ENCODE results near the gene GATB.

Gene GATB

DNA sequence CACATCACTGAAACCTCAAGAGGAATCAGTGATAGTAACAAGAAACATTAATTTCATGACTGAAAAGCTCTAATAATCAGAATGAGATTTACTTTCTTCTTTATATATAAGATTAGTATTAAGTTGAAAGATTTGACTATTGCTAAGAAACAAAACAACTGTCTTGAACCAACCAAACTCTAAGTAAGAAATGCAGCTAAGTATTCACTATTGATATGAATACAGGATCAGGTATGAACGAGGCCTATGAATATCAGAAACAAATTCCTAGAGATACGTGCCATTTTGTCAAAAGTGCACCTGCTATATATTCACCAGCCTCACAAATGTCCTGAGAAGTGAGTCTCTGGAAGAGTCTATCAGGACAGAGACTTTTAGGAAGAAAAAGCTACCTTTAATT, 32.1 kb downstream of the GATB start:
- H3K4me1 ChIP-seq (ENCODE audit: insufficient read depth, low read length) = no peaks in the 10 kb centered on the region
- no peak overlapping the region for H3K27ac ChIP-seq (ENCODE audit: low read depth, low read length)
- H3K27me3 ChIP-seq (ENCODE audit: control insufficient read depth in 1 of 2, insufficient read depth in 2 of 2, low read length in 2 of 2) = no peaks in the 10 kb centered on the region
- no peak overlapping the region for H3K4me3 ChIP-seq (ENCODE audit: low read depth in 1 of 2, low read length in 2 of 2)
- H3K9ac ChIP-seq (ENCODE audit: low read length) = no peak overlapping the region
- no peaks in the 10 kb centered on the region for H3K9me3 ChIP-seq (ENCODE audit: low read length)
- no peaks in the 10 kb centered on the region for H3K36me3 ChIP-seq (ENCODE audit: insufficient read depth, low read length)

GRCh38 chr4:151728006-151728405, 32.8 kb downstream of the GATB start:
- no peaks in the 10 kb centered on the region for H3K36me3 ChIP-seq (ENCODE audit: insufficient read depth, low read length)
- H3K4me3 ChIP-seq (ENCODE audit: low read depth in 1 of 2, low read length in 2 of 2) = no peak overlapping the region
- no peaks in the 10 kb centered on the region for H3K9me3 ChIP-seq (ENCODE audit: low read length)
- no peak overlapping the region for H3K9ac ChIP-seq (ENCODE audit: low read length)
- H3K27ac ChIP-seq (ENCODE audit: low read depth, low read length) = no peak overlapping the region
- H3K27me3 ChIP-seq (ENCODE audit: control insufficient read depth in 1 of 2, insufficient read depth in 2 of 2, low read length in 2 of 2) = no peaks in the 10 kb centered on the region
- no peaks in the 10 kb centered on the region for H3K4me1 ChIP-seq (ENCODE audit: insufficient read depth, low read length)

- Histone ChIP-seq H3K9me3 (ENCODE audit: low read length) (no peaks in the 10 kb centered on the region), H3K36me3 (ENCODE audit: insufficient read depth, low read length) (no peaks in the 10 kb centered on the region), H3K4me3 (ENCODE audit: low read depth in 1 of 2, low read length in 2 of 2) (no peak overlapping the region), H3K4me1 (ENCODE audit: insufficient read depth, low read length) (no peaks in the 10 kb centered on the region), H3K27me3 (ENCODE audit: control insufficient read depth in 1 of 2, insufficient read depth in 2 of 2, low read length in 2 of 2) (no peaks in the 10 kb centered on the region), H3K9ac (ENCODE audit: low read length) (no peak overlapping the region), H3K27ac (ENCODE audit: low read depth, low read length) (no peak overlapping the region)
Observed at GRCh38 chr4:151727365-151727764, 33.4 kb downstream of the GATB start.

DNA sequence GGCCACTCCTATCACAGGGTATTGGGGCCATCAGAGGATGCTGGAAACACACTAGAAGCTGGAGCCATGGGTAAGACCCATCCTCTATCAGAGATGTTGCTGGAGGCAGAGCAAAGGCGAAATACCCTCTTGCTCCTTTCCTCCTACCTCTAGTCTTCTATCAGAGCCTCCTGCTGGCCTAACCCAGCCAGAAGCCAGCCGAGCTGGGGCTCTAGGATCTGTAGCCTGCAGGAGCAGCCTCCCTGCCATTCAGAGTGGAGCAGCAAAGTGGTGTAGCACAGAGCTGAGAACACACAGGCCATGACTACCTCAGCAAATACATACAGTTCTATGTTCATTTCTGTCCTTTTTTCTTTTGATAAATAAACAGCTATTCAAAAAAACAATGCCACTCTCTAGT, 35.7 kb downstream of the GATB start:
- Histone ChIP-seq H3K4me1 (ENCODE audit: insufficient read depth, low read length) (no peaks in the 10 kb centered on the region), H3K27me3 (ENCODE audit: control insufficient read depth in 1 of 2, insufficient read depth in 2 of 2, low read length in 2 of 2) (no peaks in the 10 kb centered on the region), H3K36me3 (ENCODE audit: insufficient read depth, low read length) (no peaks in the 10 kb centered on the region), H3K4me3 (ENCODE audit: low read depth in 1 of 2, low read length in 2 of 2) (no peak overlapping the region), H3K9ac (ENCODE audit: low read length) (no peak overlapping the region), H3K9me3 (ENCODE audit: low read length) (no peaks in the 10 kb centered on the region), H3K27ac (ENCODE audit: low read depth, low read length) (no peak overlapping the region)

GRCh38 chr4:151721916-151722315, 38.9 kb downstream of the GATB start:
- Histone ChIP-seq H3K4me3 (ENCODE audit: low read depth in 1 of 2, low read length in 2 of 2) (no peak overlapping the region), H3K27ac (ENCODE audit: low read depth, low read length) (no peak overlapping the region), H3K9ac (ENCODE audit: low read length) (no peak overlapping the region), H3K36me3 (ENCODE audit: insufficient read depth, low read length) (peaks cover 8% of the 10 kb centered on the region), H3K9me3 (ENCODE audit: low read length) (no peaks in the 10 kb centered on the region), H3K27me3 (ENCODE audit: control insufficient read depth in 1 of 2, insufficient read depth in 2 of 2, low read length in 2 of 2) (no peaks in the 10 kb centered on the region), H3K4me1 (ENCODE audit: insufficient read depth, low read length) (no peaks in the 10 kb centered on the region)

- Histone ChIP-seq H3K27ac (ENCODE audit: low read depth, low read length) (no peak overlapping the region), H3K4me1 (ENCODE audit: insufficient read depth, low read length) (no peaks in the 10 kb centered on the region), H3K36me3 (ENCODE audit: insufficient read depth, low read length) (peaks cover 8% of the 10 kb centered on the region), H3K4me3 (ENCODE audit: low read depth in 1 of 2, low read length in 2 of 2) (no peak overlapping the region), H3K9me3 (ENCODE audit: low read length) (no peaks in the 10 kb centered on the region), H3K27me3 (ENCODE audit: control insufficient read depth in 1 of 2, insufficient read depth in 2 of 2, low read length in 2 of 2) (no peaks in the 10 kb centered on the region), H3K9ac (ENCODE audit: low read length) (no peak overlapping the region)
Observed at GRCh38 chr4:151721466-151721865, 39.3 kb downstream of the GATB start.

DNA sequence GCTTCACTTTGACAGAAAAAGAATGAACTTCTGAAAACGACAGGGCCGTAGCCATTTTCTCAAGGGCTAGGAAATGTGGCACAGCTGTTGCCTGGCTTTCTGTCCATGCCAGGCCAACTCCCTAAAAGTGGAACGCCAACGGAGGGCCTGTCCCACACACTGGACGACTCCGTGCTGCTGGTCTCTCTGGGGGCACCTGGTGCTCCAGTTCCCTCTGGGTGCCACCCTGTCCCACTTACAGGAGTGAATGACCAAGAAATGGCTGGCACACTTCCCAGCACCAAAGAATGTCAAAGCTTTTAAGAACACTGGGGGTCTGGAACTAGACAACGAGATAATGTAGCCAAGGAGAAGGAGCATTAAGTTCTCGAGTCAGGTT, 40.9 kb downstream of the GATB start:
- Histone ChIP-seq H3K9me3 (ENCODE audit: low read length) (no peaks in the 10 kb centered on the region), H3K9ac (ENCODE audit: low read length) (no peak overlapping the region), H3K27me3 (ENCODE audit: control insufficient read depth in 1 of 2, insufficient read depth in 2 of 2, low read length in 2 of 2) (no peaks in the 10 kb centered on the region), H3K27ac (ENCODE audit: low read depth, low read length) (no peak overlapping the region), H3K4me1 (ENCODE audit: insufficient read depth, low read length) (no peaks in the 10 kb centered on the region), H3K4me3 (ENCODE audit: low read depth in 1 of 2, low read length in 2 of 2) (no peak overlapping the region), H3K36me3 (ENCODE audit: insufficient read depth, low read length) (peaks cover 8% of the 10 kb centered on the region)

- no peaks in the 10 kb centered on the region for H3K9me3 ChIP-seq (ENCODE audit: low read length)
- no peak overlapping the region for H3K9ac ChIP-seq (ENCODE audit: low read length)
- H3K36me3 ChIP-seq (ENCODE audit: insufficient read depth, low read length) = peaks cover 8% of the 10 kb centered on the region
- H3K4me3 ChIP-seq (ENCODE audit: low read depth in 1 of 2, low read length in 2 of 2) = no peak overlapping the region
- no peak overlapping the region for H3K27ac ChIP-seq (ENCODE audit: low read depth, low read length)
- H3K27me3 ChIP-seq (ENCODE audit: control insufficient read depth in 1 of 2, insufficient read depth in 2 of 2, low read length in 2 of 2) = no peaks in the 10 kb centered on the region
- no peaks in the 10 kb centered on the region for H3K4me1 ChIP-seq (ENCODE audit: insufficient read depth, low read length)
Observed at GRCh38 chr4:151718984-151719955, 41.5 kb downstream of the GATB start.

GRCh38 chr4:151717909-151718628, 42.7 kb downstream of the GATB start:
- Histone ChIP-seq H3K27me3 (ENCODE audit: control insufficient read depth in 1 of 2, insufficient read depth in 2 of 2, low read length in 2 of 2) (no peaks in the 10 kb centered on the region), H3K36me3 (ENCODE audit: insufficient read depth, low read length) (peaks cover 14% of the 10 kb centered on the region), H3K9ac (ENCODE audit: low read length) (no peak overlapping the region), H3K4me3 (ENCODE audit: low read depth in 1 of 2, low read length in 2 of 2) (no peak overlapping the region), H3K27ac (ENCODE audit: low read depth, low read length) (no peak overlapping the region), H3K4me1 (ENCODE audit: insufficient read depth, low read length) (no peaks in the 10 kb centered on the region), H3K9me3 (ENCODE audit: low read length) (no peaks in the 10 kb centered on the region)

GRCh38 chr4:151717314-151717713, 43.5 kb downstream of the GATB start:
- H3K4me1 ChIP-seq (ENCODE audit: insufficient read depth, low read length) = no peaks in the 10 kb centered on the region
- no peaks in the 10 kb centered on the region for H3K27me3 ChIP-seq (ENCODE audit: control insufficient read depth in 1 of 2, insufficient read depth in 2 of 2, low read length in 2 of 2)
- H3K9ac ChIP-seq (ENCODE audit: low read length) = no peak overlapping the region
- H3K27ac ChIP-seq (ENCODE audit: low read depth, low read length) = no peak overlapping the region
- no peak overlapping the region for H3K4me3 ChIP-seq (ENCODE audit: low read depth in 1 of 2, low read length in 2 of 2)
- no peaks in the 10 kb centered on the region for H3K9me3 ChIP-seq (ENCODE audit: low read length)
- peaks cover 14% of the 10 kb centered on the region for H3K36me3 ChIP-seq (ENCODE audit: insufficient read depth, low read length)

DNA sequence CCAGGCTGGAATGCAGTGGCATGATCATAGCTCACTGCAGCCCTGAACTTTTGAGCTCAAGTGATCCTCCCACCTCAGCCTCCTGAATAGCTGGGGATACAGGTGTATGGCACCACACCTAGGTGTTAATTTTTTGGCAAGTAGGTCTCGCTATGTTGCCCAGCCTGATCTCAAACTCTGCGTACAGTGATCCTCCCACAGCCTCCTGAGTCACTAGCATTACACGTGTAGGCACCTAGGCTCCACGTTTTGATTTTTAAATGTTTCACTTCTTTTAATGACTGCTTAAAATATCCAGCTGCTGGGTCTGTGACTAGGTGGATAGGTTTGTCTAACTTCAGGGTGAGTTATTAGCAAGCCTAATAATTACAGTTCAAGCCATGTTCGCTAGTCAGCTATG, 44.5 kb downstream of the GATB start:
- Histone ChIP-seq H3K4me3 (ENCODE audit: low read depth in 1 of 2, low read length in 2 of 2) (no peak overlapping the region), H3K9ac (ENCODE audit: low read length) (no peak overlapping the region), H3K27ac (ENCODE audit: low read depth, low read length) (no peak overlapping the region), H3K27me3 (ENCODE audit: control insufficient read depth in 1 of 2, insufficient read depth in 2 of 2, low read length in 2 of 2) (no peaks in the 10 kb centered on the region), H3K36me3 (ENCODE audit: insufficient read depth, low read length) (peaks cover 14% of the 10 kb centered on the region), H3K9me3 (ENCODE audit: low read length) (no peaks in the 10 kb centered on the region), H3K4me1 (ENCODE audit: insufficient read depth, low read length) (no peaks in the 10 kb centered on the region)
